NAMALWA (cell line): ENCODE measurements around the gene NGB.
"Not testable (repeated sequence)": the region's sequence is repeated elsewhere in the genome, so short reads cannot be mapped to it uniquely, and the experiment has no call there.

Experiments used
- DNase-seq: peaks from one replicate; pipeline ENCODE4 v3.0.0-alpha.2; 2015; ENCODE audit warnings: low spot score

NGB gene

GRCh38 chr14:77271113-77271710 is at the start of gene NGB:
NGB (minus strand) TSS chr14:77271206; CDS start chr14:77270937, 269 bp downstream.
- DNase-seq: no peak

- peak; percentile 95 for DNase-seq
Observed at GRCh38 chr14:77320238-77320935, 49.4 kb upstream of the NGB start, which contains the start of gene POMT2. POMT2 (minus strand) TSS chr14:77320883; CDS start chr14:77320681, 202 bp downstream.

GRCh38 chr14:77319422-77319821 is 48.4 kb upstream of the NGB start:
- DNase-seq: peak; percentile 12

- DNase-seq: not testable (repeated sequence)
Observed at GRCh38 chr14:77318756-77319155, 47.8 kb upstream of the NGB start.

- DNase-seq: no peak
Observed at GRCh38 chr14:77318006-77318553, 47.1 kb upstream of the NGB start.

GRCh38 chr14:77316872-77317301 is 45.9 kb upstream of the NGB start:
- DNase-seq: no peak

- DNase-seq: no peak
Observed at GRCh38 chr14:77316195-77316505, 45.1 kb upstream of the NGB start.

GRCh38 chr14:77314539-77315457 is 43.8 kb upstream of the NGB start:
- no peak for DNase-seq

GRCh38 chr14:77314043-77314442 is 43.0 kb upstream of the NGB start:
- DNase-seq: no peak

- no peak for DNase-seq
Observed at GRCh38 chr14:77313371-77313770, 42.4 kb upstream of the NGB start.

- no peak for DNase-seq
Observed at GRCh38 chr14:77311217-77311616, 40.2 kb upstream of the NGB start.

- no peak for DNase-seq
Observed at GRCh38 chr14:77310026-77310425, 39.0 kb upstream of the NGB start.

- no peak for DNase-seq
Observed at GRCh38 chr14:77309131-77309530, 38.1 kb upstream of the NGB start.

GRCh38 chr14:77306851-77307496 is 36.0 kb upstream of the NGB start:
- DNase-seq: no peak

GRCh38 chr14:77306416-77306815 is 35.4 kb upstream of the NGB start:
- no peak for DNase-seq

- no peak for DNase-seq
Observed at GRCh38 chr14:77305696-77306095, 34.7 kb upstream of the NGB start.

GRCh38 chr14:77303417-77304156 is 32.6 kb upstream of the NGB start:
- DNase-seq: no peak

GRCh38 chr14:77302926-77303325 is 31.9 kb upstream of the NGB start:
- DNase-seq: no peak

- DNase-seq: peak; percentile 85
Observed at GRCh38 chr14:77301103-77301502, 30.1 kb upstream of the NGB start.

GRCh38 chr14:77299771-77300170 is 28.8 kb upstream of the NGB start:
- DNase-seq: no peak

- DNase-seq: no peak
Observed at GRCh38 chr14:77296906-77297305, 25.9 kb upstream of the NGB start.
